Gastrocnemius medialis (tissue), 4 donors: ENCODE measurements around the gene SPTBN1.

ENCODE experiments used
- CTCF ChIP-seq, 5 experiments: fragments of 450-650 bp in 3 of 5; fragments of 200-600 bp in 2 of 5; sonication (generic) in 2 of 5; IDR thresholded peaks in 4 of 5; conservative IDR thresholded peaks in 1 of 5; 1 replicate in 4 of 5; 2 replicates in 1 of 5; pipeline ENCODE4 v1.5.1; 2016 to 2019; ENCODE audit warnings: antibody characterized with exemption in 5 of 5, mild to moderate bottlenecking in 3 of 5, moderate library complexity in 3 of 5
- POLR2A ChIP-seq, 2 donors: fragments of 450-650 bp; IDR thresholded peaks; one replicate each; pipeline ENCODE4 v1.6.1; 2017; ENCODE audit warnings: antibody characterized with exemption in 2 of 2, mild to moderate bottlenecking in 2 of 2, moderate library complexity in 2 of 2

GRCh38 chr2:54508541-54508940, 52.4 kb downstream of the SPTBN1 start:
- TF ChIP-seq CTCF (IDR thresholded peaks at IDR 0.05 in 4 of 5, conservative IDR thresholded peaks at IDR 0.05 in 1 of 5) = no peak
- TF ChIP-seq POLR2A (IDR thresholded peaks at IDR 0.05) = no peak
